Measurements from ENCODE around the gene PRDX6. TPM values are rescaled to one million over a fixed set of nuclear protein-coding genes. Genes with fewer than 3 reads are reported as not detected.

PRDX6 gene
- total and polyA plus RNA-seq, 12 donors, result 171 to 461 (median 311) TPM

- Histone ChIP-seq H3K36me3 (replicated peaks in 1 of 2) (no peaks in the 10 kb centered on the region), H3K27me3 (no peaks in the 10 kb centered on the region), H3K27ac (no peak overlapping the region), H3K4me1 (replicated peaks in 1 of 2) (no peaks in the 10 kb centered on the region), H3K9me3 (replicated peaks in 1 of 3) (peaks cover 0 to 3% (median 0%) of the 10 kb centered on the region in 3 donors), H3K4me3 (no peak overlapping the region)
- DNase-seq, result no peak
- 80 to 92% (median 85%) methylated on average over 2 of the region's 2 CpGs for WGBS, 4 donors
- intact Hi-C loops (cut with DNase I), result no loop called here
- TF ChIP-seq POLR2A (IDR thresholded peaks at IDR 0.05) (no peak), CTCF (IDR thresholded peaks at IDR 0.05) (no peak)
These were observed 32.0 kb upstream of the PRDX6 start for GRCh38 chr1:173445164-173445563.

GRCh38 chr1:173445656-173446055, 31.5 kb upstream of the PRDX6 start:
- TF ChIP-seq POLR2A (IDR thresholded peaks at IDR 0.05) (no peak), CTCF (IDR thresholded peaks at IDR 0.05) (no peak)
- 89 to 99% (median 94%) methylated on average over 3 of the region's 3 CpGs for WGBS, 4 donors
- H3K27ac ChIP-seq, result no peak overlapping the region
- peaks cover 0 to 3% (median 0%) of the 10 kb centered on the region in 3 donors for H3K9me3 ChIP-seq (replicated peaks in 1 of 3)
- H3K4me3 ChIP-seq, result no peak overlapping the region
- no peaks in the 10 kb centered on the region for H3K4me1 ChIP-seq (replicated peaks in 1 of 2)
- DNase-seq, result no peak
- no peaks in the 10 kb centered on the region for H3K36me3 ChIP-seq (replicated peaks in 1 of 2)
- intact Hi-C loops (cut with DNase I), result no loop called here
- H3K27me3 ChIP-seq, result no peaks in the 10 kb centered on the region

GRCh38 chr1:173447224-173447623, 29.9 kb upstream of the PRDX6 start:
- no peaks in the 10 kb centered on the region for H3K36me3 ChIP-seq (replicated peaks in 1 of 2)
- no peak overlapping the region for H3K27ac ChIP-seq
- DNase-seq, result no peak
- intact Hi-C loops (cut with DNase I), result no loop called here
- WGBS, 4 donors, result 94 to 100% (median 100%) methylated on average over 1 of the region's 1 CpG
- H3K4me3 ChIP-seq, result no peak overlapping the region
- no peaks in the 10 kb centered on the region for H3K4me1 ChIP-seq (replicated peaks in 1 of 2)
- TF ChIP-seq CTCF (IDR thresholded peaks at IDR 0.05) (no peak), POLR2A (IDR thresholded peaks at IDR 0.05) (no peak)
- H3K27me3 ChIP-seq, result no peaks in the 10 kb centered on the region
- H3K9me3 ChIP-seq (replicated peaks in 1 of 3), result peaks cover 0 to 3% (median 0%) of the 10 kb centered on the region in 3 donors

GRCh38 chr1:173448945-173449344, 28.2 kb upstream of the PRDX6 start:
- WGBS, 4 donors, result 96 to 100% (median 99%) methylated on average over 2 of the region's 2 CpGs
- H3K27ac ChIP-seq, result no peak overlapping the region
- no peaks in the 10 kb centered on the region for H3K4me1 ChIP-seq (replicated peaks in 1 of 2)
- peaks cover 0 to 3% (median 0%) of the 10 kb centered on the region in 3 donors for H3K9me3 ChIP-seq (replicated peaks in 1 of 3)
- no peaks in the 10 kb centered on the region for H3K36me3 ChIP-seq (replicated peaks in 1 of 2)
- intact Hi-C loops (cut with DNase I), result no loop called here
- H3K4me3 ChIP-seq, result no peak overlapping the region
- TF ChIP-seq POLR2A (IDR thresholded peaks at IDR 0.05) (no peak), CTCF (IDR thresholded peaks at IDR 0.05) (no peak)
- H3K27me3 ChIP-seq, result no peaks in the 10 kb centered on the region
- DNase-seq, result no peak
